Activated naive CD8-positive, alpha-beta T cell treated with anti-CD3 and anti-CD28 coated beads for 36 hours (primary cell): Measurements from ENCODE around the gene RPP25L. TPM values are rescaled to one million over a fixed set of nuclear protein-coding genes. Genes with fewer than 3 reads are reported as not detected.

Experiments used
- DNase-seq: peaks from one replicate; pipeline ENCODE4 v3.0.0; 2021
- H3K27ac Mint-ChIP-seq: one replicate; pipeline ENCODE4 v1.8.0; 2022; ENCODE audit warnings: mild to moderate bottlenecking, moderate library complexity, mixed read lengths
- H3K27me3 Mint-ChIP-seq: one replicate; pipeline ENCODE4 v1.8.0; 2022; ENCODE audit warnings: mild to moderate bottlenecking, mixed read lengths
- H3K36me3 Mint-ChIP-seq: one replicate; pipeline ENCODE4 v1.8.0; 2021; ENCODE audit warnings: mild to moderate bottlenecking, mixed read lengths
- H3K4me1 Mint-ChIP-seq: one replicate; pipeline ENCODE4 v1.8.0; 2021; ENCODE audit warnings: mixed read lengths
- H3K4me3 Mint-ChIP-seq: one replicate; pipeline ENCODE4 v1.8.0; 2022; ENCODE audit warnings: mild to moderate bottlenecking, moderate library complexity, mixed read lengths
- H3K9me3 Mint-ChIP-seq: one replicate; pipeline ENCODE4 v1.8.0; 2022; ENCODE audit warnings: mixed read lengths
- total RNA-seq, 2 experiments: library from RNA; stranded (reverse); gene quantifications; one replicate each; pipeline ENCODE4 v1.2.3, GENCODE V29; 2021

RPP25L gene
- total RNA-seq, 2 experiments from 2014 or later, result 31.6 to 34.6 TPM

DNA sequence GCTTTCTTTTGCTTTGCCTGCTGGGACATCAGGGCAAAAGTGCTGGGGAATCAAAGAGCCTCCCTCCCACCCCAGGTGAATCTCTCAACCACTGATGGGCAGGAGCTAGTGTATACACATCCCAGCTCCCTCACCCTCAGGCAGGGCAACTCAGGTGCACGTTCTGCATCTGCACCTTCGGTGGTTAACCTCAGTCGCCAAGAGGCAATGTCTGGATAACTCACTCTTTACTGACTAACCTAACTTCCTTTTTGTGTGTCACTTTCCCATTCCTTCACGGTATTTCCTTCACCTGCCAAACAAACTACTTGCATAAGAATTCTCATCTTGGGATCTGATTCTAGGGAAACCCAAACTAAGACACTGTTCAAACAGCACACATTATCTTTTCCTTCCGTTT is 48.6 kb downstream of the RPP25L start:
- no peaks in the 10 kb centered on the region for H3K9me3 Mint-ChIP-seq
- no peaks in the 10 kb centered on the region for H3K4me1 Mint-ChIP-seq
- peaks cover 33% of the 10 kb centered on the region for H3K27me3 Mint-ChIP-seq

GRCh38 chr9:34562135-34562745 is 49.7 kb downstream of the RPP25L start:
- DNase-seq, result peak; percentile 17
- Mint-ChIP-seq H3K36me3 (no peaks in the 10 kb centered on the region), H3K27ac (no peak overlapping the region), H3K4me3 (no peak overlapping the region), H3K4me1 (no peaks in the 10 kb centered on the region), H3K27me3 (peaks cover 42% of the 10 kb centered on the region), H3K9me3 (no peaks in the 10 kb centered on the region)

More for the DNA sequence above, 48.6 kb downstream of the RPP25L start:
- no peak overlapping the region for H3K4me3 Mint-ChIP-seq
- no peak overlapping the region for H3K27ac Mint-ChIP-seq
- no peak for DNase-seq
- no peaks in the 10 kb centered on the region for H3K36me3 Mint-ChIP-seq

DNA sequence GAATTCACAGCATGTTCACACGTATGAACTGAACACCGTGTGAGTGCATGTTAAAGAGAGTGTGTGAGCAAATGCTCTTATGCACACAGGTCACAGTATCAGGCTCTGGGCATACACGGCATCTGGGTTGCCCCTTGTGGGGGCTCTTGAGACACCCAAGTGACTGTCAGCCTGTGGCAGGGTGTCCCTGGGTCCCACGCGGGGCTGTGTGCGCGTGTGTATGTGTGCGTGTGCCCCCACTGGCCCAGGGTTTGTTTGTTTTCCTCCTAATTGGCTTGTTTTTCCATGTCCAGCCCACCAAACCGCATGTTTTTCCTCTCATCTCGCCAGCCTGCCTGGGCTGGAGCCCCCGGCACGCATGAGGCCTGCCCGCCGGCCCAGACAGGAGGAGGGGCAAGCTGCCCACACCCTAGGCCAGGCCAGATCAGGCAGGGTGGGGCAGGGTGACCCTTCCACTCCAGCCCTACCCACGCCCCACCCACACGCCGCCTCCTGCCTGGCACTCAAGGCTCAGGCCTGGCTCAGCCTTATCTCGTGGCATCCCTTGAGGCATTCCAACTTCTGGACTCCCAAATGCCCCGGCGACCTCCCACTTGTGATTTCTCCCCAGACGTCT is 51.2 kb downstream of the RPP25L start:
- DNase-seq, result no peak
- Mint-ChIP-seq H3K9me3 (no peaks in the 10 kb centered on the region), H3K4me1 (no peaks in the 10 kb centered on the region), H3K4me3 (no peak overlapping the region), H3K27me3 (peaks cover 37% of the 10 kb centered on the region), H3K27ac (no peak overlapping the region), H3K36me3 (no peaks in the 10 kb centered on the region)

Other genes starting within 250 kb of the RPP25L start
- 1 to 10 TPM; 3.6 to 4.4 TPM for gene MYORG, start 235.2 kb downstream of the RPP25L start, total RNA-seq
- 1 to 10 TPM; 7.5 to 8.2 TPM for gene FAM219A, start 153.5 kb downstream of the RPP25L start, total RNA-seq
- not detected for gene DNAI1, start 153.3 kb downstream of the RPP25L start, total RNA-seq
- under 1 TPM in 1 of 2 experiments, not detected in 1; 0.27 TPM for gene ENHO, start 89.1 kb downstream of the RPP25L start, total RNA-seq
- not detected for gene CNTFR, start 22.4 kb downstream of the RPP25L start, total RNA-seq
- gene DCTN3, start 8.4 kb upstream of the RPP25L start, total RNA-seq, result 10 to 100 TPM; 62.9 to 63.0 TPM
- gene ARID3C, start 17.0 kb upstream of the RPP25L start, total RNA-seq, result under 1 TPM in 1 of 2 experiments, not detected in 1; 0.31 TPM
- gene SIGMAR1, start 25.7 kb upstream of the RPP25L start, total RNA-seq, result 100 to 1,000 TPM; 111 to 113 TPM
- 10 to 100 TPM; 42.4 to 43.4 TPM for gene GALT, start 34.6 kb upstream of the RPP25L start, total RNA-seq
- 10 to 100 TPM; 12.1 to 13.0 TPM for gene IL11RA, start 40.1 kb upstream of the RPP25L start, total RNA-seq
- gene CCL27, start 50.6 kb upstream of the RPP25L start, total RNA-seq, result under 1 TPM in 1 of 2 experiments, not detected in 1; 0.82 TPM
- gene CCL19, start 79.2 kb upstream of the RPP25L start, total RNA-seq, result not detected
- gene CCL21, start 98.0 kb upstream of the RPP25L start, total RNA-seq, result not detected